Mucosa of gallbladder (tissue), 1 donor: ENCODE measurements around the gene ACSM2B. TPM values are rescaled to one million over a fixed set of nuclear protein-coding genes. Genes with fewer than 3 reads are reported as not detected.
"Not testable (repeated sequence)": the region's sequence is repeated elsewhere in the genome, so short reads cannot be mapped to it uniquely, and the experiment has no call there.

ENCODE experiments used
- DNase-seq: peaks from one replicate; pipeline ENCODE4 v3.0.0-alpha.2; 2020; ENCODE audit warnings: low spot score
- total RNA-seq: library from RNA; stranded (reverse); gene quantifications from one replicate; pipeline ENCODE4 v1.2.1, GENCODE V29; 2021
- donor health status: DM: no; HTN: no; CAD: no.

Gene ACSM2B
- total RNA-seq = 0.17 TPM

DNA sequence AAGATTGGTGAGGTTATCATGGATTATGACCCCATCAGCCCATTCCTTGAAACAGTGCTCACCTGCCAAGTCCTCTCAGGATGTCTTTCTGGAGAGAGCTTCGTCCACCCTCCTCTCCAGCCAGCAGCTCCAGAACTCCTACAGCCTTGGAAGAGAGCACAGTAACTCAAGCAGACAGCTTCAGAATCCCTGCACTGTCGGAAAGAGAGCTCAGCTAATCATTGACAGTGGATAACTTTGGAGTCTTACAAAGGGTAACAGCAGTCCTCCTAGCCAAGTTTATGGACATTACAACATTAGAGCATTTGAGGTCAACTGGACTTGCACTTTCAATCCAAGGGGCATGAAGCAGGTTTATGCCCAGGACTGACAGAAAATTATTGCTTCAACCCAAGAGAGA is at the start of gene ACSM2B:
ACSM2B (minus strand) TSS at position 223 of the 400 bp plus-strand sequence. CDS start 11,522 bp downstream, outside the sequence.
- DNase-seq = not testable (repeated sequence)

- DNase-seq = no peak
Observed at GRCh38 chr16:20624882-20625807, 49.0 kb upstream of the ACSM2B start.

- DNase-seq = no peak
Observed at GRCh38 chr16:20624205-20624604, 48.0 kb upstream of the ACSM2B start.

DNA sequence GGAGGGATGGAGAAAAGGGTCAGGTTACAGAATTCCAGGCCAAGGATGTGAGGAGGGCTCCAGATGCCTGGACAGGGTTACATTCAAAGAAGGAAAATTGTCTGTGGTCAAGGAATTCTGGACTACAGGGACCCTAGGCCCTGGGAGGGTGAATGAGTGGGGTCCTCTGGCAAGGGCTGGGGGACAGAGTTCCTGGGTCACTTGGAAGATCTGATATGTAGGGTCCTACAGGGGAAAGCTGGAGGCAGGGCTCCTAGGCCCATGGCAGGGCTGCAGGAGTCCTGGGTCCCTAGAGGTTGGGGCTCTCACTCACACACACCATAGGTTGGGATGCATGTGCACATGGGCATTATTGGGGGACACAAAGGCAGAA is 46.3 kb upstream of the ACSM2B start:
- no peak for DNase-seq

- DNase-seq = no peak
Observed at GRCh38 chr16:20621406-20621805, 45.2 kb upstream of the ACSM2B start.

DNA sequence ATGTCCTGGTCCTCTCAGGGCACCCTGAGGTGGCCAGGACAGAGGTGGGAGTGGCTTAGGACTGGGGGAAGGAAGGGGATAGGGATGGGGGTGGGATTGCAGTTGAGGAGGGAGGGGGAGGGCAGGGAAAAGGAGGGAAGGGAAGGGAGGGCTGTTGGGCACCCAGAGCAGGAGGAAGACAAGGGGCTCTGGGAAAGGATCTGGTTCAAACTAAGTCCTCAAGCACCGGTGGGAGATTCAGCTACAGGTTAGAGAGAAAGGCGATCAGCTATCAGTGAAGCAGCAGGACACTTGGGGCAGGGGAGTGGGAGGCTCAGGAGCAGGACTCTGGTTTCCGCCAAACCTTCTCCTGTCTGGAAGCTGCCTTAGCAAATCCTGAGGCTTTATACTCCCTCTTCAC is 44.6 kb upstream of the ACSM2B start:
- DNase-seq = no peak

GRCh38 chr16:20620003-20620402 is 43.8 kb upstream of the ACSM2B start:
- DNase-seq = no peak

- no peak for DNase-seq
Observed at GRCh38 chr16:20617271-20617670, 41.1 kb upstream of the ACSM2B start.

- no peak for DNase-seq
Observed at GRCh38 chr16:20614186-20615141, 38.3 kb upstream of the ACSM2B start.

DNA sequence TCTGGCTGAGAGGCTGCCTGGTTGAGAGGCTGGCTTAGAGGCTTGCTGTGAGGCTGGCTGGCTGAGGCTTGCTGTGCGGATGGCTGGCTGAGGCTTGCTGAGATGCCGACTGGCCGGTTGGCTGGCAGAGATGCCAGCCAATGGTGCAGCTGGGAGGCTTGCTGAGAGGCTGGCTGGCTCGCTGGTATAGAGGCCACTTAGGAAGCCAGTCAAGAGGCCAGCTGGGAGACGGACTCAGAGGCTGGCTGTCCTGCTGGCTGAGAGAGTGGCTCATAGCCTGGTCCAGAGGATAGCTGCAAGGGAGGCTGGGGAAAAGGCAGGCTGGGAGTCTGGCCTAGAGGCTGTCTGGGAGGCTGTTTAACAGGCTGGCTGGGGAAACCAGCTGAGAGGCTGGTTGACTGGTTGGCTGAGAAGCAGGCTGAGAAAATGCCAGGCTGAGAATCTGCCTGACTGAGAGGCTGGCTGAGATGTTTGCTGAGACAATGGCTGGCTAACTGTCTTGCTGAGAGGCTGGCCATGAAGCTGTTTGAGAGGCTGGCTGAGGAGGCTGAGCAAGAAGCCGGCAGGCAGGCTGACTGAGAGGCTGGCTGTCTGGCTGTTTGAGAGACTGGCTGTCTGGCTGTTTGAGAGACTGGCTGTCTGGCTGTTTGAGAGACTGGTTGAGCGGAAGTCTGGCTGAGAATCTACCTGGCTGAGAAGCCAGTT is 37.5 kb upstream of the ACSM2B start:
- DNase-seq = no peak

DNA sequence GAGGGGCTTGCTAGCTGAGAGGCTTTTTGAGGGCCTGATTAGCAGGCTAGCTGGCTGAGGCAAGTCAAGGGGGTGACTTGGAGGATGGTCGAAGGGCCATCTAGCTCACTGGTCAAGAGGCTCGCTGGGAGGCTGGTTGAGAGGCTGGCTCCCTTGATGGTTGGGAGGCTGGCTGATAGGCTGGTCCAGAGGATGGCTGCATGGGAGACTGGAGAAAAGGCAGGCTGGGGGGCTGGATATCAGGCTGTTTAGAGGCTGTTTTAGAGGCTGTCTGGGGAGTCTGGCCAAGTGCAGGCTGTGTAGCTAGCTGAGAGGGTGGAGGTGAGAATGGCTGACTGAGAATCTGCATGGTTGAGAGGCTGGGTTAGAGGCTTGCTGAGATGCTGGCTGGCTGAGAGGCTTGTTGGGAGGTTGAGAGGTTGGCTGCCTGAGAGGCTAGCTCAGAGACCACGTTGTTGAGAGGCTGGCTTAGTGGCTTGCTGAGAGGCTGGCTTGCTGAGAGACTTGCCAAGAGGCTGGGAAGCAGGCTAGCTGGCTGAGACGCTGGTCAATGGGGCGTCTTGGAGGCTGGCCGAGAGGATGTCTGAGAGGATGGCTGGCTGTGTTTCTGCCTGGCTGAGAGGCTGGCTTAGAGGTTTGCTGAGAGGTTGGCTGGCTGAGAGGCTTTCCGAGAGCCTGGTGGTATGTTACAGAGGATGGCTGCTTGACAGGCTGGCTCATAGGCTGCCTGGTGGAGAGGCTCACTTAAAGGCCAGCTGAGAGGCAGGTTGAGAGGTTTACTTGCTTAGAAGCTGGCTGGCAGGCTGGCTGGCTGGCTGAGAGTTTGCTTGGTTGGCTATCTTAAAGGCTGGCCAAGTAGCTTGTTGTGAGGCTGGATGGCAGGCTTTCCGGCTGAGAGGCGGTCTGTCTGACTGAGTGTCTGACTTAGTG is 36.6 kb upstream of the ACSM2B start:
- no peak for DNase-seq

- DNase-seq = no peak
Observed at GRCh38 chr16:20611975-20612481, 35.9 kb upstream of the ACSM2B start.

GRCh38 chr16:20611350-20611902 is 35.3 kb upstream of the ACSM2B start:
- DNase-seq = no peak

GRCh38 chr16:20610892-20611349 is 34.8 kb upstream of the ACSM2B start:
- no peak for DNase-seq

GRCh38 chr16:20610211-20610891 is 34.2 kb upstream of the ACSM2B start:
- DNase-seq = no peak

DNA sequence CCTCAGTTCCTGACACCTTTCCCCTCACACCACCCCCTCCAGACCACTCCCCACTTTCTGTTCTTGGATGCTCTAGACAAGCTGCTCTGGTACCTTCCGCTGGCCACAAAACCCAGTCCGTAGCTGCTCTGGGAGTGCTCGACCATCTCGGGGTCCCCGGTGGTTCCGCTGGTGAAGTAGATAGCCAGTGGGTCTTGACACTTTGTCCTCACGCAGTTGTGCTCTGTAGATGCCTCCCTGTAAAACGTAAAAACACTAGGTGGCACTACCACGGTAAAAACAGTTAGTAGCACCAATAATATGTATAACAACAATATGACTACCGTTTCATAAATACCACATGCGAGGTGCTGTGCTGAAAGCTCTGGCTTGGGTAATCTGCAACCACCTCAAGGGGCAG is 26.0 kb upstream of the ACSM2B start:
- DNase-seq = not testable (repeated sequence)

- DNase-seq = not testable (repeated sequence)
Observed at GRCh38 chr16:20599475-20599874, 23.3 kb upstream of the ACSM2B start.

GRCh38 chr16:20598832-20599469 is 22.8 kb upstream of the ACSM2B start:
- DNase-seq = no peak

DNA sequence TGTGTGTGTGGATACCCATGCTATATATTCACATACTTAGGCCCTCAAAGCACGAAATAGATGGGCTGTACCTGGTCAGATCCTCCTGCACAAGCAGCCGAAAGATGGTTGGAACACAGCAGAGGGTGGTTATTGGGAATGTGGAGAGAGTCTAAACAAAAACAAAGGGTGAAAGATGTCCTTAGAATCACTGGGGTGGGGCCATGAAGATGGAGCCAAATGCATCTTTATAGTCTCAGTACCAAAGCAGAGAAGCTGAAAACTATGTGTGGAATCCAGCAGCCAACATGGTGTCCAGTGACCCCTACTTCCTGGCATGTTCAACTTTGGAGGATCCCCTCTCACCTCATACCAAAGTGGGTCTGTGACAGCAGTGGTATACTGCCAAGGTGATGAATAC is 19.5 kb upstream of the ACSM2B start:
- DNase-seq = not testable (repeated sequence)
